SK-N-MC (cell line): Measurements from ENCODE around the gene CEACAM7.

ENCODE experiments used
- EZH2 ChIP-seq: fragments of 200-600 bp; sonication (generic); IDR thresholded peaks from one replicate; pipeline ENCODE4 v1.6.1; 2017; ENCODE audit warnings: antibody characterized with exemption
- POLR2AphosphoS5 ChIP-seq: IDR thresholded peaks from 2 replicates; pipeline ENCODE4 v1.6.1; 2012; ENCODE audit warnings: mild to moderate bottlenecking, low read depth, low read length, borderline replicate concordance

DNA sequence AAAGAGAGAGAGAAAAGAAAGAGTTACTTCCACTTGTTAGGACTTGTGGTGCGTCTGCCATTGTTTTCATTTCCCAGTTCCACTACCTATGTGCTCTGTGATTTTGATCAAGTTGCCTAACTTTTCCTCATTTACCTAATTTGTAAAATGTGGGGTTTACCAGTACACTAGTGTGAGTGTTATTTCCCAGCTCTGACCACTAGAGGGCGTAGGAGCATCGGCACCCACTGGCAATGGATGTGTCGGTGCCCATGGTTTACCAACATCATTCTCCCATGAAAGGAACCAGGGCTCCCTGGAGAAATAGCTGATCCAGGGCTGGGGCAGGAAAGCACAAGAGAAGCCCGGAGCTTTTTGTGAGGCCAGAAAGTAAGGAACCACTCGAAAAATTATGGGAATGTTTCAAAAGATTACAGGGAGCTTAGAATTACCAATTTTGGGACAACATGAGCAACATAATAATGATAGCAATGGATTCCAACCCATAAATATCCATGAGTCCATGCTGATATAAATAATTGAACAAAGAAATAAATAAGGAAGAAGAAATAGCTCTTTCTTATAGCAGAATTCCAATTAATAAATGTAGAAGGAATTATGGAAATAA is 46.1 kb downstream of the CEACAM7 start:
- TF ChIP-seq EZH2 (no peak), POLR2AphosphoS5 (no peak)
